ENCODE data around the gene SPTAN1.

SPTAN1 gene

GRCh38 chr9:128669786-128670185 lies 117.4 kb downstream of the SPTAN1 start:
- H3K4me3 ChIP-seq (ENCODE audit: low read depth, low read length): no peak overlapping the region
- no peak for TF ChIP-seq CTCF (IDR thresholded peaks at IDR 0.05; ENCODE audit: borderline replicate concordance, insufficient read depth, low read depth, low read length)

GRCh38 chr9:128675382-128675781 lies 123.0 kb downstream of the SPTAN1 start:
- no peak for TF ChIP-seq CTCF (IDR thresholded peaks at IDR 0.05; ENCODE audit: borderline replicate concordance, insufficient read depth, low read depth, low read length)
- H3K4me3 ChIP-seq (ENCODE audit: low read depth, low read length): no peak overlapping the region

DNA sequence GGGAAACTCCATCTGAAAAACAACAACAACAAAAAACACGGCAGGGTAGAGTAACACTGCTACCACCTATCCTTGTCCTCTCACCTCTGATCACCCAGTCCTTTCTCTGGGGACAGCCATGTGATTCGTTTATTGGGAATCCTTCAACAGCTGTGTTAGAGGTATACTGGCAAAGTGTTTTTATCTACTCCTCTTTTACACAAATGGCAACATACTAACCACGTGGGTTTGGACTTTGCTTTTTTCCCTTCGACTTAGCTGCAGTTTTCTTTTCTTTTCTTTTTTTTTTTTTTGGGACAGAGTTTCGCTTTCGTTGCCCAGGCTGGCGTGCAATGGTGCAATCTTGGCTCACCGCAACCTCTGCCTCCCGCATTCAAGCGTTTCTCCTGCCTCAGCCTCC lies 125.4 kb downstream of the SPTAN1 start:
- H3K4me3 ChIP-seq (ENCODE audit: low read depth, low read length): no peak overlapping the region
- no peak for TF ChIP-seq CTCF (IDR thresholded peaks at IDR 0.05; ENCODE audit: borderline replicate concordance, insufficient read depth, low read depth, low read length)

Measured in GM12875 (cell line).